Measurements from ENCODE around the gene LBX2.

LBX2 gene

GRCh38 chr2:74525717-74526648, 26.6 kb upstream of the LBX2 start, which contains the start of gene DQX1:
DQX1 (minus strand) TSS chr2:74526231; CDS start chr2:74525729, 502 bp downstream.
- no peak for DNase-seq (ENCODE audit: low read depth)

GRCh38 chr2:74524955-74525716, 25.7 kb upstream of the LBX2 start:
- DNase-seq (ENCODE audit: low read depth), result no peak

- DNase-seq (ENCODE audit: low read depth), result no peak
These were observed 24.6 kb upstream of the LBX2 start for GRCh38 chr2:74524005-74524404.

GRCh38 chr2:74522516-74522915, 23.1 kb upstream of the LBX2 start:
- no peak for DNase-seq (ENCODE audit: low read depth)

- no peak for DNase-seq (ENCODE audit: low read depth)
These were observed 17.2 kb upstream of the LBX2 start for GRCh38 chr2:74516650-74517049.

GRCh38 chr2:74515981-74516633, 16.7 kb upstream of the LBX2 start:
- DNase-seq (ENCODE audit: low read depth), result no peak

- DNase-seq (ENCODE audit: low read depth), result no peak
These were observed 16.0 kb upstream of the LBX2 start for GRCh38 chr2:74515271-74515980.

GRCh38 chr2:74514368-74515270, 15.2 kb upstream of the LBX2 start, which contains the start of gene TLX2:
TLX2 (plus strand) TSS chr2:74514450; CDS start chr2:74514807, 357 bp downstream.
- DNase-seq (ENCODE audit: low read depth), result no peak

GRCh38 chr2:74513605-74514367, 14.4 kb upstream of the LBX2 start:
- DNase-seq (ENCODE audit: low read depth), result no peak

GRCh38 chr2:74512744-74513604, 13.6 kb upstream of the LBX2 start:
- no peak for DNase-seq (ENCODE audit: low read depth)

- no peak for DNase-seq (ENCODE audit: low read depth)
These were observed 11.9 kb upstream of the LBX2 start for GRCh38 chr2:74511104-74511989.

GRCh38 chr2:74510272-74510671, 10.9 kb upstream of the LBX2 start:
- no peak for DNase-seq (ENCODE audit: low read depth)

GRCh38 chr2:74507926-74508520, 8.6 kb upstream of the LBX2 start:
- DNase-seq (ENCODE audit: low read depth), result peak; percentile 57

- DNase-seq (ENCODE audit: low read depth), result peak; percentile 96
These were observed 7.9 kb upstream of the LBX2 start, which contains the start of gene PCGF1 for GRCh38 chr2:74507145-74507925. PCGF1 (minus strand) TSS chr2:74507695; CDS start chr2:74507668, 27 bp downstream.

- no peak for DNase-seq (ENCODE audit: low read depth)
These were observed 6.2 kb upstream of the LBX2 start for GRCh38 chr2:74505448-74506246.

- no peak for DNase-seq (ENCODE audit: low read depth)
These were observed 5.2 kb upstream of the LBX2 start for GRCh38 chr2:74504591-74504990.
